CD4-positive, CD25-positive, alpha-beta regulatory T cell (primary cell): ENCODE measurements around the gene FBRSL1. TPM values are rescaled to one million over a fixed set of nuclear protein-coding genes. Genes with fewer than 3 reads are reported as not detected.
A peak's percentile ranks its signal among the peaks of the same experiment; 100 is the strongest.

Experiments
- ATAC-seq, 2 donors: fragments of 150-1000 bp; cut with Tn5 transposase; one replicate each; pipeline ENCODE4 v1.10.0; 2021; ENCODE audit warnings: low read depth in 2 of 2, moderate number of reproducible peaks in 2 of 2, moderate library complexity in 1 of 2
- DNase-seq, 3 donors: peaks; one replicate each; pipeline versions ENCODE4 v3.0.0 to v3.0.0-alpha.2; 2012 to 2022; ENCODE audit warnings: mixed read lengths in 1 of 3
- H3K27ac ChIP-seq: one replicate; pipeline ENCODE4 v1.7.0; 2013; ENCODE audit warnings: mild to moderate bottlenecking, low read length; ENCODE audit not compliant: insufficient read depth, poor library complexity, severe bottlenecking
- H3K27me3 ChIP-seq: one replicate; pipeline ENCODE4 v1.7.0; 2013; ENCODE audit warnings: low read length; ENCODE audit not compliant: control insufficient read depth, insufficient read depth
- H3K36me3 ChIP-seq: one replicate; pipeline ENCODE4 v1.7.0; 2013; ENCODE audit warnings: mild to moderate bottlenecking, low read length, moderate library complexity; ENCODE audit not compliant: control insufficient read depth, insufficient read depth
- H3K4me1 ChIP-seq: 2 replicates; pipeline ENCODE4 v1.7.0; 2013; ENCODE audit warnings: mild to moderate bottlenecking, low read length; ENCODE audit not compliant: insufficient read depth, control insufficient read depth, poor library complexity, severe bottlenecking
- H3K4me3 ChIP-seq: one replicate; pipeline ENCODE4 v1.7.0; 2013; ENCODE audit warnings: low read depth, mild to moderate bottlenecking, low read length, moderate library complexity
- H3K9me3 ChIP-seq, 2 experiments: 1 replicate in 1 of 2; 2 replicates in 1 of 2; pipeline ENCODE4 v1.7.0; 2013; ENCODE audit warnings: low read length in 2 of 2, mild to moderate bottlenecking in 1 of 2, moderate library complexity in 1 of 2; ENCODE audit not compliant: control insufficient read depth in 2 of 2
- H3K27ac Mint-ChIP-seq, 3 donors: one replicate each; pipeline ENCODE4 v1.8.0; 2020 to 2022; ENCODE audit warnings: mild to moderate bottlenecking in 3 of 3, mixed read lengths in 3 of 3, moderate library complexity in 2 of 3
- H3K27me3 Mint-ChIP-seq: one replicate; pipeline ENCODE4 v1.8.0; 2022; ENCODE audit warnings: mild to moderate bottlenecking, mixed read lengths
- H3K36me3 Mint-ChIP-seq: one replicate; pipeline ENCODE4 v1.8.0; 2020; ENCODE audit warnings: mixed read lengths
- H3K4me1 Mint-ChIP-seq, 4 donors: one replicate each; pipeline ENCODE4 v1.8.0; 2020 to 2022; ENCODE audit warnings: mixed read lengths in 4 of 4, mild to moderate bottlenecking in 1 of 4
- H3K4me3 Mint-ChIP-seq, 4 donors: one replicate each; pipeline ENCODE4 v1.8.0; 2020 to 2022; ENCODE audit warnings: mild to moderate bottlenecking in 4 of 4, mixed read lengths in 4 of 4, moderate library complexity in 3 of 4
- H3K9me3 Mint-ChIP-seq, 7 donors: one replicate each; pipeline ENCODE4 v1.8.0; 2020 to 2022; ENCODE audit warnings: mixed read lengths in 7 of 7, mild to moderate bottlenecking in 3 of 7, moderate library complexity in 2 of 7
- polyA plus RNA-seq, 4 donors: library from polyadenylated mRNA; unstranded; fragments of 300-500 nt; fragmentation: Illumina TruSeq; gene quantifications; one replicate each; pipeline ENCODE4 v1.2.3, GENCODE V29; 2021
- total RNA-seq: library from RNA; stranded (reverse); gene quantifications from one replicate; pipeline ENCODE4 v1.2.3, GENCODE V29; 2022

Gene FBRSL1
- total and polyA plus RNA-seq, 5 donors from 2014 or later, result 0.16 to 94.6 (median 0.34) TPM

GRCh38 chr12:132542661-132543060 lies 52.7 kb downstream of the FBRSL1 start:
- Histone ChIP-seq H3K9me3 (no peaks in the 10 kb centered on the region), H3K4me3 (no peak overlapping the region), H3K4me1 (no peaks in the 10 kb centered on the region), H3K27ac (no peak overlapping the region), H3K36me3 (no peaks in the 10 kb centered on the region), H3K27me3 (no peaks in the 10 kb centered on the region)
- Mint-ChIP-seq H3K36me3 (peaks cover 4% of the 10 kb centered on the region), H3K4me1 (peaks cover 0 to 7% (median 3%) of the 10 kb centered on the region in 4 donors), H3K4me3 (no peak overlapping the region), H3K27me3 (no peaks in the 10 kb centered on the region), H3K27ac (no peak overlapping the region), H3K9me3 (no peaks in the 10 kb centered on the region)
- DNase-seq, result no peak
- no peak for ATAC-seq

DNA sequence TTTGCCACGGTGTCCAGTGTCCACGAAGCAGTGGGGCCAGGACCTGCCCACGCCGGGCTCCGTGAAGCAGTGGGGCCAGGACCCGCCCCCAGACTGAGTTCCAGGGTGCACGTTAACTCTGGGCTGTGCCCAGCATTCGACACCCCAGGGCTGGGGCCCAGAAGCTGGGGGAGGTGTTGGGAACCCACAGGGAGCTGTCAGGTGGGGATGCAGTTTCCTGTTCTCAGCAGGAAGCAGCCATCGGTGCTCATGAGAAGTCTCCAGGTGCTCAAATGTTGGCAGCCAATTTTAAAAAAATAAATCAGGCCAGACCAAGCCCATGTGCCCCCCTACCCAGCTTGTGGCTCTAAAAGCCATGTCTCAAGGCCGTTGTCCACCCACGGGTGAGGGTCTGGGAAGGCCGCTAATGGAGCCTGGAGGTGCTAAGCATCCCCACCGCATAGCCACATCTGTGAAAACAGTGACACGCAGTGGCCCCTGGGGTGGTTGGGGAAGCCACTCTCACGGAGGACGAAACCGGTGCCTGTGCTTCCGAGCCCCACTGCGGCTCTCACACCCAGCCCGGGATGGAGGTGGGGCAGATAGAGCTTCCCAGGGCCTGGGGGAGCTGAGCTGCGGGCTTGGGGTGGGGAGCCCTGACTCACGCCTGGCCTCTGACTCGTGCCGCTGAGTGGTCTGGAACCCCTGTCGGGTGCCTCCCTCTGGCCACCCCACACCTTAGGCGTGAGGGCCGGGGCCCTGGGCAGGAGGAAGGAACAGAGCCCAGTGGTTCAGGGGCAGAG lies 53.5 kb downstream of the FBRSL1 start:
- ATAC-seq (no peak), DNase-seq (no peak)
- no peaks in the 10 kb centered on the region for H3K9me3 ChIP-seq
- no peaks in the 10 kb centered on the region for H3K9me3 Mint-ChIP-seq
- H3K4me1 Mint-ChIP-seq, result peaks cover 0 to 6% (median 3%) of the 10 kb centered on the region in 4 donors
- H3K27ac Mint-ChIP-seq, result no peak overlapping the region
- no peaks in the 10 kb centered on the region for H3K27me3 ChIP-seq
- no peaks in the 10 kb centered on the region for H3K4me1 ChIP-seq
- H3K36me3 ChIP-seq, result no peaks in the 10 kb centered on the region
- no peak overlapping the region for H3K4me3 Mint-ChIP-seq
- no peaks in the 10 kb centered on the region for H3K27me3 Mint-ChIP-seq
- H3K4me3 ChIP-seq, result no peak overlapping the region
- no peak overlapping the region for H3K27ac ChIP-seq
- H3K36me3 Mint-ChIP-seq, result peaks cover 4% of the 10 kb centered on the region

GRCh38 chr12:132544080-132544397 lies 54.1 kb downstream of the FBRSL1 start:
- peaks cover 0 to 6% (median 3%) of the 10 kb centered on the region in 4 donors for H3K4me1 Mint-ChIP-seq
- Histone ChIP-seq H3K4me1 (no peaks in the 10 kb centered on the region), H3K4me3 (no peak overlapping the region), H3K9me3 (no peaks in the 10 kb centered on the region), H3K27me3 (no peaks in the 10 kb centered on the region), H3K36me3 (no peaks in the 10 kb centered on the region), H3K27ac (no peak overlapping the region)
- H3K4me3 Mint-ChIP-seq, result no peak overlapping the region
- no peaks in the 10 kb centered on the region for H3K27me3 Mint-ChIP-seq
- no peaks in the 10 kb centered on the region for H3K9me3 Mint-ChIP-seq
- ATAC-seq, result no peak
- H3K36me3 Mint-ChIP-seq, result peaks cover 4% of the 10 kb centered on the region
- no peak for DNase-seq
- no peak overlapping the region for H3K27ac Mint-ChIP-seq

- Histone ChIP-seq H3K4me1 (no peaks in the 10 kb centered on the region), H3K27me3 (no peaks in the 10 kb centered on the region), H3K9me3 (no peaks in the 10 kb centered on the region), H3K27ac (no peak overlapping the region), H3K4me3 (no peak overlapping the region), H3K36me3 (no peaks in the 10 kb centered on the region)
- Mint-ChIP-seq H3K36me3 (peaks cover 4% of the 10 kb centered on the region), H3K27ac (peak overlapping the region in 1 of 3 donors; percentile 3), H3K27me3 (no peaks in the 10 kb centered on the region), H3K4me1 (peaks cover 0 to 6% (median 3%) of the 10 kb centered on the region in 4 donors), H3K9me3 (no peaks in the 10 kb centered on the region), H3K4me3 (no peak overlapping the region)
- no peak for DNase-seq
- no peak for ATAC-seq
Measured at GRCh38 chr12:132544498-132544897, 54.5 kb downstream of the FBRSL1 start.

- Mint-ChIP-seq H3K36me3 (peaks cover 4% of the 10 kb centered on the region), H3K27me3 (no peaks in the 10 kb centered on the region), H3K4me1 (peaks cover 0 to 6% (median 3%) of the 10 kb centered on the region in 4 donors), H3K9me3 (no peaks in the 10 kb centered on the region), H3K4me3 (no peak overlapping the region), H3K27ac (no peak overlapping the region)
- H3K27ac ChIP-seq, result no peak overlapping the region
- DNase-seq (no peak), ATAC-seq (no peak)
- H3K4me3 ChIP-seq, result no peak overlapping the region
- no peaks in the 10 kb centered on the region for H3K9me3 ChIP-seq
- no peaks in the 10 kb centered on the region for H3K36me3 ChIP-seq
- H3K27me3 ChIP-seq, result no peaks in the 10 kb centered on the region
- no peaks in the 10 kb centered on the region for H3K4me1 ChIP-seq
Measured at GRCh38 chr12:132545164-132545953, 55.4 kb downstream of the FBRSL1 start.

DNA sequence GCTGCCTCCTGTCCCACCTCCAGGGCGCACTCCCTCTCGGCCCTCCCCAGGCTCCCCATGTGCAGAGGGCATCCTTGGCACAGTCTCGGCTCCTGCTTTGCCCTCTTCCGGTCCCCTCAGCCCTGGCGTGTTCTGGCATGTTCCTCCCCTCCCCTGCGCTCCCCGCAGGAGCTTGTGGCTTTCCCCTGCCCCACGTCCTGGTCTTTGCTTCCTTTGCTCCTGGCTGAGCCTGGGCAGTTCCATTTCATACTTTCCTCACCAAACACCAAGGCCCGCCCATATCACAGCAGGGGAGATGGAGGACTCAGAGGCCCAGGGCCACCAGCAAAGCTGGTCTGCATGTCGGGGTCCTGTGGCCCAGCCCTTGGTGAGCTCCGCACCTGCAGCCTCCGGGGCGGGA lies 56.0 kb downstream of the FBRSL1 start:
- no peak overlapping the region for H3K27ac ChIP-seq
- no peaks in the 10 kb centered on the region for H3K27me3 Mint-ChIP-seq
- H3K4me3 Mint-ChIP-seq, result no peak overlapping the region
- no peaks in the 10 kb centered on the region for H3K9me3 ChIP-seq
- H3K4me1 ChIP-seq, result no peaks in the 10 kb centered on the region
- H3K4me3 ChIP-seq, result no peak overlapping the region
- DNase-seq (no peak), ATAC-seq (no peak)
- H3K36me3 Mint-ChIP-seq, result peaks cover 4% of the 10 kb centered on the region
- H3K9me3 Mint-ChIP-seq, result no peaks in the 10 kb centered on the region
- H3K27me3 ChIP-seq, result no peaks in the 10 kb centered on the region
- H3K4me1 Mint-ChIP-seq, result peaks cover 0 to 5% (median 2%) of the 10 kb centered on the region in 4 donors
- no peaks in the 10 kb centered on the region for H3K36me3 ChIP-seq
- no peak overlapping the region for H3K27ac Mint-ChIP-seq

GRCh38 chr12:132546647-132547046 lies 56.7 kb downstream of the FBRSL1 start:
- H3K9me3 ChIP-seq, result no peaks in the 10 kb centered on the region
- no peak overlapping the region for H3K4me3 Mint-ChIP-seq
- H3K36me3 ChIP-seq, result no peaks in the 10 kb centered on the region
- DNase-seq (no peak), ATAC-seq (no peak)
- no peak overlapping the region for H3K27ac Mint-ChIP-seq
- H3K4me3 ChIP-seq, result no peak overlapping the region
- H3K27me3 ChIP-seq, result no peaks in the 10 kb centered on the region
- no peaks in the 10 kb centered on the region for H3K27me3 Mint-ChIP-seq
- H3K36me3 Mint-ChIP-seq, result peaks cover 4% of the 10 kb centered on the region
- peaks cover 0 to 5% (median 2%) of the 10 kb centered on the region in 4 donors for H3K4me1 Mint-ChIP-seq
- no peaks in the 10 kb centered on the region for H3K9me3 Mint-ChIP-seq
- no peak overlapping the region for H3K27ac ChIP-seq
- H3K4me1 ChIP-seq, result no peaks in the 10 kb centered on the region
